ENCODE results near the gene PRSS56. TPM values are rescaled to one million over a fixed set of nuclear protein-coding genes. Genes with fewer than 3 reads are reported as not detected.

PRSS56 gene
- total RNA-seq, 1 donor from 2014 or later: not detected

DNA sequence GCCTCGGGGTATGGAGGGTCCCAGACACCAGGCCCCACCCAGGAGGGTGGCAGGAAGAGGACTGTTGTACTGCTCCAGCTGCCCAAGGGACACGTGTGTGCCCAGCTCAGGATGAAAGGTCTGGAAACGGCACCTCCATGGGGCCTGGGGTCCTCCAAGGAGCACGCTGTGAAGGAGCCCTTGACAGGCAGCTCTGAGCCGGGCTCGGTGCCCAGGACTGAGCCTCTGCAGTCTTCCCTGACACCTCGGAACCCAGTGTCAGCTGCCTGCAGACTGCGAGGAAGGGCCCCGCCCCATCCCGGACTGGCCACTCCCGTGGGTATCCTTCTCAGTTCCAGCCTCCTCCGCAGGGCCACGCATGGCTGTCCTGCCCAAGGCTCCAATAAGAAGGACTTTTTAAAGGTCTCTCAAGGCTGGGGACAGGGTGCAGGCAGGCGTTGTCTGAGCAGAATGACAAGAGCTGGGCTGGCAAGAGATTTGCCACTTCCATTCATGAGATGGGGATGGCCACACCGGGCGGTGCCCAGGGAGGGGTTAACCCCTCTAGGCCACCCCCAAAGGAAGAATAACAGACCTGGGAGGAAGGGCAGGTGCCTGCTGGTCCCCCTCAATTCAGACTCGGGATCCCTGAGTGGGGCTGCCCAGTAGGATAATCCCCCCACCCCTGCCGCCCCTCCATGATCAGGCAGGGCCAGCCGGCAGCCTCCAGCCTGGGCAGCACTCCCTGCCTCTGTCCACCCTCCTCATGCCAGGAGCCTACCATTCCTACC, 41.4 kb upstream of the PRSS56 start:
- H3K36me3 ChIP-seq: no peaks in the 10 kb centered on the region
- no peaks in the 10 kb centered on the region for H3K27me3 ChIP-seq
- H3K27ac ChIP-seq: no peak overlapping the region
- TF ChIP-seq, protein P1, sequence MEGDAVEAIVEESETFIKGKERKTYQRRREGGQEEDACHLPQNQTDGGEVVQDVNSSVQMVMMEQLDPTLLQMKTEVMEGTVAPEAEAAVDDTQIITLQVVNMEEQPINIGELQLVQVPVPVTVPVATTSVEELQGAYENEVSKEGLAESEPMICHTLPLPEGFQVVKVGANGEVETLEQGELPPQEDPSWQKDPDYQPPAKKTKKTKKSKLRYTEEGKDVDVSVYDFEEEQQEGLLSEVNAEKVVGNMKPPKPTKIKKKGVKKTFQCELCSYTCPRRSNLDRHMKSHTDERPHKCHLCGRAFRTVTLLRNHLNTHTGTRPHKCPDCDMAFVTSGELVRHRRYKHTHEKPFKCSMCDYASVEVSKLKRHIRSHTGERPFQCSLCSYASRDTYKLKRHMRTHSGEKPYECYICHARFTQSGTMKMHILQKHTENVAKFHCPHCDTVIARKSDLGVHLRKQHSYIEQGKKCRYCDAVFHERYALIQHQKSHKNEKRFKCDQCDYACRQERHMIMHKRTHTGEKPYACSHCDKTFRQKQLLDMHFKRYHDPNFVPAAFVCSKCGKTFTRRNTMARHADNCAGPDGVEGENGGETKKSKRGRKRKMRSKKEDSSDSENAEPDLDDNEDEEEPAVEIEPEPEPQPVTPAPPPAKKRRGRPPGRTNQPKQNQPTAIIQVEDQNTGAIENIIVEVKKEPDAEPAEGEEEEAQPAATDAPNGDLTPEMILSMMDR (IDR thresholded peaks at IDR 0.05): no peak
- H3K9me3 ChIP-seq: no peaks in the 10 kb centered on the region
- intact Hi-C loops (cut with DNase I): no loop called here
- no peak for DNase-seq (ENCODE audit: low spot score in 2 of 2)
- H3K4me3 ChIP-seq: no peak overlapping the region
- H3K4me1 ChIP-seq: no peaks in the 10 kb centered on the region

DNA sequence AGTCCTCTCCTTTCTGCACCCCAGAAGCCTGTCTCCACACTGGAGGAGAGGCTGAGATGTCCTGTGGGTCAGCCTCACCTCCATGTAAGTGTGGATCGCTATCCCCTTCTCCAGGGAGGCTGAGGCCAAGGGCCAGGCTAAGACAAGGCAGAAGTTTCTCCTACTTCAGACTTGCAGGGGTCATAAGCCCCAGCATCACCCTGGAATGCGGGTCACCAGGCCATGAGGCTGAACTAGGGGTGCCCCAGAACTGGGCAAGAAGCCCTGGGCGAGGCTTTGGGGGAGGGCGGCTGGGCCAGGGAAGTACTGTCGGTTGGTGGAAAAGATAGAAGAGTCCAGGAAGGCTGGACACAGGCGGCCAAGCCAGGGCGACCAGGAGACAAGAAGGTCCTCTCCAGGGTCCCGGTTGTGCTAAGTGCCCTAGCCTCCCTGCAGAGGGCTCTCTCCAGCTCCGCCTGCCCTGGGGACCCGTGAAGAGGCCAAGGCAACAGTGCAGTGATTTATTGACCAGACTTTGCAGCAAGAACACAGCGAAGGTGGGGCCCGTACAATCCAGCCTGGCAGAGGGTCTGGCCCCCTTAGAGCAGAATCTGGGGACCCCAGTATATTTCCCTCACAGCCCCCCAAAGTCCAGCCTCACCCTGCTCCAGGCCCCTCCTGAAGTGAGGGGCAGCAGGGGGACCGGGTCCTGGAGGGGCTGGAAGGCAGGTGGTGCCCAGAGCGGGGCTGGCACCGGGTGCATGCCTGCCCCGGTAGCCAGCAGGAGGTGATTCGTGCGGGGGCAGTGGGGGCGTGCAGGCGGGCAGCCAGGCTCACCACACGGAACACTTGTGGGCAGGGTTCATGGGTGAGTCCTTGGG, 40.6 kb upstream of the PRSS56 start:
- Histone ChIP-seq H3K36me3 (no peaks in the 10 kb centered on the region), H3K4me1 (no peaks in the 10 kb centered on the region), H3K27ac (no peak overlapping the region), H3K4me3 (no peak overlapping the region), H3K9me3 (no peaks in the 10 kb centered on the region), H3K27me3 (no peaks in the 10 kb centered on the region)
- TF ChIP-seq, protein P1 (IDR thresholded peaks at IDR 0.05): no peak
- intact Hi-C loops (cut with DNase I): no loop called here
- no peak for DNase-seq (ENCODE audit: low spot score in 2 of 2)

DNA sequence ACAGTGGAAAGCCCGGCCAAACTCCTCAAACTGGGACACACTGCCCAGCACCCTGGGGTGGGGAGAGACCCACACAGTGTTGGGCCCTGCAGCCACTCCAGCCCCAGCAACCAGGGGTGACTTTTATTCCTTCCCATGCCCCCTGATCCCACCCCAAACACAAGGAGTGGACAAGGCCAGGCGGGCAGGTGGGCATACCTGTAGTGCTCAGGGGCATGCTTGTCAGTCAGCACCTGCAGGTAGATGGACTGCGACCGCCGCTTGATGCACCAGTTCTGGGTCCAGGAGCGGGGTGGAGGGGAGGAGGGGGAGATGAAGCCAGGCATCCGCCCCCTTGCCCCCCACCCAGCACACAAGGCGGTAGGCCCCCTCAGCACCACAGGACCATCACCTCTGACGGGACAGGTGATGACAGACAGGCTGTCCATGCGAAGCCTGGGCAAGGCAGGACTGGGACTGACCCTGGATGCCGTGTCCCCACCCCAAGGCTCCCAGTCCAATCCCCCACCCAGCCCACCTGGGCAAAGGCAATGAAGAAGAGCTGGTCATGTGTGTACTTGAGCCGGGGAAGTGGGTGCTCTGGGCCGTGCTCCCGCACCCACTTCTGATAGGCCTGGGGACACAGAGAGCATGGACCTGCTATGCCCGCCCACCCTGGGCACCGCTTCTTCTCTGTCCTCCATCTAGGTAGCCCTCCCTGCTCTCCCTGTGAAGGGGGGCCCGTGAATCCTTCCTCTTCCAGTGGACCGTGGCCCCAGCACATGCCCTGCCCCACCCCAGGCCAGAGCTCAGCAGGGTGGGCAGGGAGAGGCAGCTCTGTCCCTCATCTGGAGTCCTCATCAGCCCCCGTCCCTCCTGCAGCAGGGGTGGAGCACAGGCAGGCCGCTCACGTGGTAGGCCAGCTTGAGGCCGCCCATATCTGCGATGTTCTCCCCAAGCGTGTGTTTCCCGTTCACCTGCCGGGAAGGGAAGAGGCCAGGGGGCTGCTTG, 39.7 kb upstream of the PRSS56 start:
- Histone ChIP-seq H3K4me3 (no peak overlapping the region), H3K36me3 (no peaks in the 10 kb centered on the region), H3K4me1 (no peaks in the 10 kb centered on the region), H3K9me3 (no peaks in the 10 kb centered on the region), H3K27ac (no peak overlapping the region), H3K27me3 (no peaks in the 10 kb centered on the region)
- no peak for DNase-seq (ENCODE audit: low spot score in 2 of 2)
- TF ChIP-seq, protein P1 (IDR thresholded peaks at IDR 0.05): no peak
- intact Hi-C loops (cut with DNase I): no loop called here

DNA sequence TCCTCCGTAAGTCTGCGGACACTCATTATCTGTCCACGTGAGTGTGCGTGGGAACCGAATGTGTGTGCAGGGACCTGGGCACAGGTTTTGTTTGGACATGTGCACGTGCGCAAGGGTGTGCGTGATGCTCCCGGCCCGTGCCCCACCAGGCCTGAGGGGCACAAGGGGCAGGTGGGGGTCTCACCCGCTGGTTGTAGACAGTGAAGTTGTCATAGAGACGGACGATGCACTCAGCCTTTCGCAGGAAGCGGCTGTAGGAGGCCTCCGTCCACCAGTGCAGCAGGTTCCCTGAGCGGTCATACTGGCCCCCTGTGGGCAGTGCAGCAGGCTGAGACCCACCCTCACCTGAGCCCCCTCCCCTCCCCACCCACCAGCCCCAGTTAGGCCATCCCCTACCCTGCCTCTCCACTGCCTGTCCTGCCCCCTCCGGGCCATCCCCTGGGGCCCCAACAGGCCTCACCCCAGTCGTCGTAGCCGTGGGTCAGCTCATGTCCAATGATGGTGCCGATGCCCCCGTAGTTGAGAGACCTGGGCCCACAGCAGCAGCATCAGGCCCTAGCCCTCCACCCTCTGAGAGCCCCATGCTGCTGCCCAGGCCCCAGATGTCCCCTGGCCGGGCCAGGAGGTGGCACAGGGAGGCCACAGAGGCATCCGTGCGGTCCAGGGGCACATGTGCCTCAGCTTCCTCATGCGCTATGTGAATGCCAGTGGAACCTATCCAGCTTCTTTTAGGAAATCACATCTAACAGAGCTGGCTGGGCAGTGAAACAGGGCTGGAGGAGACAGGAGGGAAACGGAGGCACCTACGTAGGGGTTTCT, 38.7 kb upstream of the PRSS56 start:
- Histone ChIP-seq H3K27ac (no peak overlapping the region), H3K4me1 (no peaks in the 10 kb centered on the region), H3K4me3 (no peak overlapping the region), H3K36me3 (no peaks in the 10 kb centered on the region), H3K9me3 (no peaks in the 10 kb centered on the region), H3K27me3 (no peaks in the 10 kb centered on the region)
- no peak for DNase-seq (ENCODE audit: low spot score in 2 of 2)
- TF ChIP-seq, protein P1 (IDR thresholded peaks at IDR 0.05): no peak
- intact Hi-C loops (cut with DNase I): no loop called here

All from ascending aorta (tissue), 2 donors.